ACHN (cell line): ENCODE data around the gene CATSPER1.
"Not testable (repeated sequence)": the region's sequence is repeated elsewhere in the genome, so short reads cannot be mapped to it uniquely, and the experiment has no call there.

Experiments used
- DNase-seq: peaks from one replicate; pipeline ENCODE4 v3.0.0-alpha.2; 2015
- in situ Hi-C: cut with HindIII; loops from 2 replicates; pipeline ENCODE4 v1.10.0; 2017; ENCODE audit warnings: low sequenced_read_pairs, low pct_ligation_motif_present, low pct_unique_long_range_greater_than_20kb

Gene CATSPER1

GRCh38 chr11:66035653-66036333, 9.5 kb upstream of the CATSPER1 start:
- in situ Hi-C loops = no loop called here
- DNase-seq = no peak

GRCh38 chr11:66032957-66033735, 6.9 kb upstream of the CATSPER1 start:
- DNase-seq = no peak
- in situ Hi-C loops = no loop called here

- in situ Hi-C loops, DNase-seq: not testable (repeated sequence)
These were observed 3.2 kb downstream of the CATSPER1 start for GRCh38 chr11:66023186-66023440.

- in situ Hi-C loops = no loop called here
These were observed 3.7 kb downstream of the CATSPER1 start for GRCh38 chr11:66022401-66023185.

GRCh38 chr11:66020618-66021357, 5.5 kb downstream of the CATSPER1 start:
- peak; percentile 78 for DNase-seq
- in situ Hi-C loops = no loop called here

More at GRCh38 chr11:66022401-66023185, 3.7 kb downstream of the CATSPER1 start:
- peak; percentile 67 for DNase-seq

GRCh38 chr11:66020212-66020611, 6.1 kb downstream of the CATSPER1 start:
- in situ Hi-C loops = no loop called here
- no peak for DNase-seq

- in situ Hi-C loops = no loop called here
- no peak for DNase-seq
These were observed 9.0 kb downstream of the CATSPER1 start for GRCh38 chr11:66017321-66017720.

- DNase-seq = no peak
- in situ Hi-C loops = no loop called here
These were observed 9.5 kb downstream of the CATSPER1 start for GRCh38 chr11:66016793-66017177.

GRCh38 chr11:66015936-66016792, 10.1 kb downstream of the CATSPER1 start:
- in situ Hi-C loops = no loop called here
- DNase-seq = no peak

- in situ Hi-C loops = no loop called here
These were observed 10.8 kb downstream of the CATSPER1 start for GRCh38 chr11:66015454-66015881.

GRCh38 chr11:66014804-66015453, 11.3 kb downstream of the CATSPER1 start:
- no peak for DNase-seq
- in situ Hi-C loops = no loop called here

More at GRCh38 chr11:66015454-66015881, 10.8 kb downstream of the CATSPER1 start:
- DNase-seq = peak; percentile 62

GRCh38 chr11:66013762-66014100, 12.5 kb downstream of the CATSPER1 start:
- in situ Hi-C loops = no loop called here
- no peak for DNase-seq

GRCh38 chr11:66012946-66013761, 13.1 kb downstream of the CATSPER1 start:
- no peak for DNase-seq
- in situ Hi-C loops = no loop called here

- DNase-seq = no peak
- in situ Hi-C loops = no loop called here
These were observed 13.8 kb downstream of the CATSPER1 start for GRCh38 chr11:66012371-66012945.

GRCh38 chr11:66011785-66012303, 14.4 kb downstream of the CATSPER1 start, which contains the start of gene CST6:
Gene CST6, plus strand, starts transcription at chr11:66012008. Its CDS starts 37 bp downstream, at chr11:66012045.
- DNase-seq = no peak
- in situ Hi-C loops = no loop called here

GRCh38 chr11:66011239-66011784, 15.0 kb downstream of the CATSPER1 start:
- peak; percentile 80 for DNase-seq
- in situ Hi-C loops = no loop called here
